HG03097 (cell line): ENCODE results near the gene COBL.

Source experiments
- ATAC-seq: cut with Tn5 transposase; IDR thresholded peaks from one replicate; pipeline ENCODE4 v1.9.1; 2021; ENCODE audit not compliant: unreplicated experiment, low FRiP score

COBL gene

DNA sequence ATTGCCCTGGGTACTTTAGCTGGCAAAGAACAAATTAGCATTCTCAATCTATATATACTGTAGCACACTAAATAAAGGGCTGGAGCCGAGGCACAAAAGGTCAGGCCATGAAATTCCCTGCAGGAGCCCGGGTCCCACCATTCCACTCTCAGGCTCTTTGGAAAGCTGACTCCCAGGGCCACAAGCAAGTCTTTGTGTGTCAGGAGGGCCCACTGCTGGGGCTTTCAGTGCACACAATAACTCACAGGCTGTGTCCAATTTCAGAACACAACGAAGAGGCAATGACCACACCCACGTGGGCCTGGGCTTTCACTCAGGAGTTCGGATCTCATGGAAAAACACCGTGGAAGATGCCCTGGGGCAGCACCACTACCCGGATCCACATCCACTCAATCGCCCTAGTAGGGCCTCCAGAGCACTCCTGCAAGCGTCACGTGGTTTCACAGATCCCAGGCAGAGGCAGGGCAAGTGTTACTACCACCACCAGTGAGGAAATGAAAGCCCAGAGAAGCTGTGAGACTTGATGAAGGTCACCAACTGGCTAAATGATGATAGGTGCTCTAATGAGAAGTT is 60.3 kb downstream of the COBL start:
- ATAC-seq, result no peak

DNA sequence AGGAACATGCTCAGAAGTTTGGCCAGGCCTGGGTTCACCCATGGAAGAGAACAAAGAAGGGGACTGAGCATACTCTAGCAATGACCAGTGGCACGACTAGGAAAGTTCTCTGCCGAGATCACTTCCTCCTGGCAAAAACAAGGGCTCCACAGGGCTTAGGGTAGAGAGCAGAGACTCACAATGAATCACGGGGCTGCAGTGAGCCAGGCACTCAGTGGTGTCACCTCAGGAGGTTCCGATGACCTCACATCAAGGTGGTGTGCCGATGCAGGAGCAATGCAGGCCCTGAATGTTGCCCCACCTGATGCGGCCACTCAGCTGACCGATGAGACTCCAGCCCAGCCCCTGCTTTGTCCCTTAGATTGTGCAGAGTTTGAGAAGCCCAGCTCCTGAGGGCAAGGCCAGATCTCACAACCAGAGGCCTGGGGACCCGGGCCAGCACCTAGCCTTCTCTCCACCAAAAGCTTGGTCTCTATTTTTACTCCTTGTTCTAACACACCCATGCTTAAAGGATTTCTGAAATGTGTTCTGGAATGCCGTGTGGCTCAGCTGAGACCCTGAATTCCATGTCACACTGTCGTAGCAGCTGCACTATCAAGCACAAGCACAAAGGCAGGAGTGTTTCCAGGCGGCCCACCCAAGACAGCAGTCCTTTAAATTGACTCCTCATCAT is 60.9 kb downstream of the COBL start:
- ATAC-seq, result no peak

DNA sequence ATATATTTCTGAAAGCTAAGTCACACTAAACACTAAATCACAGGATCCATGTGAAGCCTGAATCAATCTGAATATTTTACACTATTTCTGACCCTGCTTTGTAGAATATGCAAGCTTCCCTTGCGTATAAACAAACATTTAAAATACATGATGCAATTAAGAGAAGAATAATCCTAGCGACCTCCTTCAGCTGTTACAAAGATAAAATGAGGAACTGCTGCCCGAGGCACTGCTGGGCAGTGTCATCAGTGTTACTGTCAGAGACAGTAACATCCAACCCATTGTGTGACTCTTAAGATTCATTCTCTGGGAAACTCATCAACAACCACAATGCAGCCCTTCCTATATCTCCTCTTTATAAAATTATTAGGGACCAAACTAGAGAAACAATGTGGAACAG is 61.6 kb downstream of the COBL start:
- ATAC-seq, result no peak

DNA sequence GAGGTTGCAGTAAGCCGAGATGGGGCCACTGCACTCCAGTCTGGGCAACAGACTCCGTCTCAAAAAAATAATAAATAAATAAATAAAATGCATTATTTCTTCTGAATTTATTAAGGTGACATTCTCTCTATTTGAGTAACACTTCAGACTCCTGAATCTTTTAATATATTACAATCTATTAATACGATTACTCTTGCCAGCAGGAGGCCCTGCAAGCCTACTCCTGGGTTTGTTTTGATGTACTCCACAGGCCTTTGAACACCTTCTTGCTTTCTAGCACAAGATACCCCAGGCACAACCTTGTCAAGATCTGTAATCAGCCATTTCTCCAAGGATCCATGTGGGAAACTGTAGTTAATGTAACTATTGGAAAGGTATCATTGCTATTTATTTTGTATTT is 63.5 kb downstream of the COBL start:
- no peak for ATAC-seq

DNA sequence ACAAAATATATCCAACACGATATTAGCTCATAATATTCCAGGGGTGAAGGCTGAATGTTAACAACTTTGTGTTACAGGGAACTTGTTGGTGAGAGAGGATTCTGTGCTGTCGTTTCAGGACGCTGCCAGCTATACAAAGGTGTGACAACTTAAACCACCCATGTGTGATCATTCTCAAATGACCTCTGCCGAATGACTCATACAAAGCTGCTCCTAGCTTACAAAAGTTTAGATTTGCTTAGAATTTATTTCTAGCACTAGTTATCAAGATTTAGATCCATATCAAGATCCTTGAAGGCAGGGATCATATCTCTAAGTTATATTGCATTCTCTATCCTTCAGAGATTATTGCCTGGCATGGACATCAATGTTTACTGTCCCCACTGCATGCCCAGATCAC is 65.3 kb downstream of the COBL start:
- no peak for ATAC-seq

DNA sequence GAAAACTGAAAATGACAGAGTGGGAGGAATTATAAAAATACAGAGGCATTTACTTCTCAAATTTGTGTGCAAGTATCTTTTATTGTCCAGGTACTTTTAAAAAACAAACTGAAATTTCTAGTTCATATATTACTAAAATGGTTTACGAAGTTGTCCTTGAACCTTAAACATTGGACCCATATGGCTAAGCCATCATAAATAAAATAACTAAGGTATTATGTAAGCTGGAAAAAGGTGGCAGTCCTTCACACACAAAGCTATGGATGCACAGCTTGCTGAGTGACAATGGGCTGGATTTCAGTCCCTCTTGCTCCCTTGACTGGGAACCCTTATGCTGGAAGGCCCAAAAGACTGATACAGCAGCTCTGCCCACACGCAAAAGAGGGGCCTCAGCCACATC is 66.1 kb downstream of the COBL start:
- no peak for ATAC-seq

DNA sequence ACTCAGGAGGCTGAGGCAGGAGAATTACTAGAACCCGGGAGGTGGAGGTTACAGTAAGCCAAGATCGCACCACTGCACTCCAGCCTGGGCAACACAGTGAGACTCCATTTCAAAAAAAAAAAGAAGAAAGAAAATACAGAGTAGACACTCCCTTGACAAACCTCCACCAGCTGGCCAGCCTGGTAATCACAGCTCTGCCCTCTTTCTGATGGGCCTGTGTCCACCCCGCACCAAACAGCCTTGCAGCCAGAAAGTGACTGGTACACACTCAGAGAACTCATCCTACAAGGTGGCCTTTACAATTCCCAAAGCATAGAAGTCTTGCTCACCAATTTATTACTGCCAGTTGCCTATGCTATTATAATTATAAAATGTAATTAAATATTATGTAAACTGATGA is 66.6 kb downstream of the COBL start:
- no peak for ATAC-seq

DNA sequence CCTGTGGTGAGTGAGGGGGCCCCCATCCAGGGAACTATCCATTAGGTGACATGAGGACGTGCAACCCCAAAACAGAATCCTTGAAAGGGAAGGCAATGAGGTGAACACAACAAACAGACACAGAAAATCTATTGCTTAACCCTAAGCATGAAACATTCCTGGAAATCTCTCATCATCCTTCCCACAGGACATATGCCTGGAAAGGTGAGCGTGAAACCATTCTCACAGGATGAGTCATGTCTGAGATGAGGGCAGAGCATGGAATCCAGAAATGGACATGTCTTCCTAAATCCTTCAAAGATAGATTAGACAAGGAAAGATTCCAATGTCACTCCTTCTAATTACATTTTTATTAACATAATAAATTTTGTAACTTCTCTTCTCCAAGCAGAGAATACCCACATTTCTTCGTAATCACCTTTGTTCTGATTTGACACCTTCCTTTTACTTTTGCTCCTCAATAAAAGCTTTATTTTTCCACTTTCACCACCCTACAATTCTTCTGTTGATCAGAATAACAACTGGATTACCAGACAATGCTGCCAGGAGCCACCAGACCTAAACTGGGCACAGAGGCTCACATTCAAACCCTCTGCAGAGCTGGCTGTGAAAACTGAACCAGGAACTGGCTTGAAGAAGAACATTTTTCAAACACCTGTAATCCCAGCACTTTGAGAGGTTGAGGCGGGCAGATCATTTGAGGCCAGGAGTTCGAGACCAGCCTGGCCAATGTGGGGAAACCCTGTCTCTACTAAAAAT is 67.2 kb downstream of the COBL start:
- ATAC-seq, result no peak

DNA sequence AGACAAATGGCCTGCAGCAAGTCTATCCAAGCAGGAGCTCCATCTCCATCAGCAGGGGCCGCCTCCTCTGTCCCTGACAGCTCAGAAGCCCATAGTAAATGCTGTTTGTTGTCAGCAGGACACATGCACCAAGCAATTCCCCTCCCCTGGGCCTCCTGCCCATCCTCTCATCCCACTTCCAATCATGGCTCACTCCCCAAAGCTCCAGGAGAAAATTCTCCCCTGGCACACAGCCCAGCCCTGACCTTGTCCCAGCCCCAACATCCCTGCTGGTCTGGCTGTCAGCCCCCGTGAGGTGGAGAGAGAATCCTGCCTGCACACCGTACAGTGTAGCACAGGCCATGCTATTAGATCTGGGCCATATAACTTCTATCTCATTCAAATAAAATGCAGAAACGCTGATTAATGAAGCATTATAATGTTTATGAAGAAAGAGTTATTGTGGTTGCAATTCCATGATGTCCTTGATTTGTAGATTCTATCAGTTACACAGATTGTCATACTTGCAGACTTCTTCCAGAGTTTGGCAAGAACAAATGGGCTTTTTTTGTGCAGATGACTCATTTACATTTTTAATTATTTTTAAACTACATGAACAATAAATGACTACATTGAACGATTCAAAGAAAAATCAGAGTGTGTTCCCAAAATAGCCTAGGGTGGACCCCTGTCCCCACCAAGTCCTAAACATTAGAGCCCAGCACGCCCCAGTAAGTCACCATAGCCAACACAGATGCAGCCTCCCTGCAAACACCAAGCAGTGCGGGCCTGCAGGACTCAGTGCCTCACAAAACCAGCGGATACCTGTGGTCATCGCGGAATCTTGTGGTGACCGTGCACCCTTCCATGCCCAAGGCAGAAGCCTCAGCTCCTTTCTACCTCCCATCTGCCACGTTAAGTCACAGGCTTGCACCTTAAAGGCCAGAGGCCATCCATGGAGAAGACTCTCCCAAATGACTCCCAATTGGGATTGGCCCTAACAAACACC is 70.1 kb downstream of the COBL start:
- no peak for ATAC-seq

DNA sequence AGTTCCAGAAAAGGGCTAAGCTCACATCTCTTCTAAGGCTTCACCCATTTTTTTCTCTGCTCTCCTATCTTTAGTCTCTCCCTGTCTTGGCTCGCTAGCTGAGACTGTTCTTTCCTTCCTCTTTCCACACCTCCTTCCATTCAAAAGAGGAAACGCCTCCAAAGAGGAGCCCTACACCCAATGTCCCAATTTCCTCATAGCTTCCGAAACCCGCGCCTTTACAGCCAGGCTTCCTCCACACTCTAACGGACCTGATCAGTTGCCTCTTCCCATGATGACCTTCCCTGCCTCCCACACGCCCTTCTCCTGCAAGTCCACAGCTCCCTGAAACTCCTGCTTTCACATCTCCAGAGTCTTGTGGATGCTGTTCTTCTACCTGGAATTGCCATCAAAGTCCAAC is 71.7 kb downstream of the COBL start:
- ATAC-seq, result no peak

DNA sequence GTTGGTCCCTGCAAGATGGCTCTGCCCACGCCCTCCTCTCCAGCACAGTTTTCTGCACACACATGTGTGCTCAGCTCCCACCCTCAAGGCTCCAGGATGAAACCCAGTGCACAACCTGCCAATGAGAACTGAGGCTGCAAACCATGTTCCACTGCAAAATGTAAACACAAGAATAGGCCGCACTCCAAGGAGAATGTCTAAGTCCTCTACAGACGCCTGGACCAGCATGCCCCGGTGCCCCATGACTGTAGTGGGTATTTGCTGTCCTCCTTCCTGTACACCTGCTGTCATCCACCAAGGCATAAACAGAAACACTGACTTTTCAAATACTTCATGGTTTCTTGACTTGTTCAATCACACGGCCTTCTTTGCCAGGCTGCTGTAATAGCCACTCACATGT is 72.6 kb downstream of the COBL start:
- no peak for ATAC-seq

DNA sequence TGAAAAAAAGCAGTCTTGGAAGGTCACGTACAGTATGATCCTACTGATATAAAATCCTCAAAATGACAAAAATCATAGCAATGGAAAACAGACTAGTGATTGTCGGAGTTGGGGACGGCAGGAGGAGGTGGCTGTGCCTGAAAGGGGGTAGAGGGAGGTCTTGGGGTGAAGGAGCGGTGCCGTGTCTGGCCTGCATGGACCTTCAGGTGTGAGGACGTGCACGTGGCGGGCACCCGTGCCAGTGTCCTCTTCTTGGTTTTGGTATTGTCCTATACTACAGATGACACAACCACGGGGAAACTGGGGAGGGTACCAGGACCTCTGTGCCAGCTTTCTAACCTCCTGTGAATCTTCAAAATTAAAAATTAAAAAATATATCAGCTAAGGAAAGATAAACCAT is 73.0 kb downstream of the COBL start:
- no peak for ATAC-seq

DNA sequence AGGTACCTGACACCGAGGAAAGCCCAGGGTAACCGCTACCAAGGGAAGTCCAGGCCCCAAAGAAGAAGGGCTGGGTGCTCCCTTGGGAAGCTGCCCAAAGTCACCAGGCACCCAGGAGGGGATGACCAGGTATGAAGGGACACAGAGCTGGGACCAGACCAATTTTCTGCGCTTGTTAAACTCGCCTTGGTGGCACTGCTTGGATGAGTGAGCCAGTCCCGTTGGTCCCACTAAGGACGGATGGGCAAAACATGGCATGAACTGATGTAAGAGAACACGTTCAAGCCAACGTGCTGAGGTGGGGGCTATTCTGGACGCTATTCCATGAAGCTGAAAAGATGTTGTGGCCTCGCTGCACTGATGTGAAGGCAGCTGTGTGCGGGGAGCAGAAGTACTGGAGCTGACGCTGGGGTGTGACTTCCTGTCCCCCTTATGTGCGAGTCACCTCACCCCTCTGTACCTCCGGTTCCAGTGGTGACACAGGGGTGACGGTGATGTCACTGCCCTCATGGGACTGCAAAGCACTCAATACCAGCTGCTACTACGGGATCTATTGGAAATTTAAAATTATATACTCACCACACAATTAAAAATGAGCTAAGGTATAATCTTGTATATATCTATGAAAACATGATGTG is 73.6 kb downstream of the COBL start:
- ATAC-seq, result no peak

DNA sequence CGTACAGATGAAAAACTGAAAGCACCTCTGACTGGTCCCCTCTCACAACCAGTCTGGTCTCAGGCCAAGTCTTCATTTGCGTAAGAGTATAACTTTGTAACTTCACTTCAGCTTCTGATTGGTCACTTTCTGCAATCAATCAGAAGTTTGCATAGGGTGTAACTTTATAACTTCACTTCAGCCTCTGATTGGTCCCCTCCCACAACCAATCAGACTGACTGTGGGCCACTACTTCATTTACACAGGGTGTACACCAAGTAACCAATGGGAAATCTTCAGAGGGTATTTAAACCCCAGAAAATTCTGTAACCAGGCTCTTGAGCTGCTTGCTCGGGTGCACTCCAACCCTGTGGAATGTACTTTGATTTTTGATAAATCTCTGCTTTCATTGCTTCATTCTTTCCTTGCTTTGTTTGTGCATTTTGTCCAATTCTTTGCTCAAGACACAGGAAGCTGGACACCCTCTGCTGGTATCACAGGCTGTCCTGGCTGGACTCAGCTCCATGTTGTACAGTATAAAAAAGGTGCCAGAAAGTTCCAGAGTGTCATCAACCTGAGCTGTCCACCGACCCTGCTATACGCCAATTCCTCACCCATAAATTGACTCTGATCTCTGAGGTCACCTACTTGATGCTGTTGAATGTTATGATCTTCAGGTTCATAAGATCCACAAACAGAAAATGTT is 74.5 kb downstream of the COBL start:
- ATAC-seq, result no peak

DNA sequence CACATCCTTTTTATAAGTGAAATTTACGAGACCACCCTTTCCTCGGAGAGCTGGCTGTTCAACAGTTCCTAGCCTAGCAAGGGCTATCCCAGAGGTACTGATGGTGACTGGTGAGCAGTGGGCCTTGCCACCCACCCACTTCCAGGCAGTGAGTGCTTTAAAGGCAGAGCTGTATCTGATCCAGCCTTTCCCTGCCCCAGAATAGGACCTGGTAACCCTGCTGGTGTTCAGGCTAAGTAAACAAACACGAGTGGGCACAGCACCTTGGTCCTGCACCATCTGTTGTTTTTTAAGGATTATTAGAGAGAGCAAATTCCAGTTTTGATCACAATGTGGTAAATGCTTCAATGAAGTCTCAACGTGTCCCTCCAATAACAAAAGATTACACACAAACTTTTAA is 75.7 kb downstream of the COBL start:
- no peak for ATAC-seq

DNA sequence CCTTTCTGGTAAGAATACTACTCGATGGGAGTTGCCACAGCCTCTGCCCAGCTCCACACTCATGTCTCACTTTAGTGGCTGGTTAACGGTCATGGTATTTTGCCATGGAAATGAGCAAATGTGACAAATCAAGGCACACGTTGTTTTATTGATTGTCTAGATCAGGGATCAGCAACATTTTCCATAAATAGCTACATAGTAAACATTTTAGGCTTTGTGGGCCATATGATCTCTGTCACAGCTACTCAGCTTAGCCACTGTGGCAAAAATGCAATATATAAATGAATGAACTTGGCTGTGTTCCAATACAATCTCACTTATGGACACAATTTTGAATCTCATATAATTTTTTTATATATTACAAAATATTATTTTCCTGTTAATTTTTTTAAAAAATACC is 76.9 kb downstream of the COBL start:
- no peak for ATAC-seq

DNA sequence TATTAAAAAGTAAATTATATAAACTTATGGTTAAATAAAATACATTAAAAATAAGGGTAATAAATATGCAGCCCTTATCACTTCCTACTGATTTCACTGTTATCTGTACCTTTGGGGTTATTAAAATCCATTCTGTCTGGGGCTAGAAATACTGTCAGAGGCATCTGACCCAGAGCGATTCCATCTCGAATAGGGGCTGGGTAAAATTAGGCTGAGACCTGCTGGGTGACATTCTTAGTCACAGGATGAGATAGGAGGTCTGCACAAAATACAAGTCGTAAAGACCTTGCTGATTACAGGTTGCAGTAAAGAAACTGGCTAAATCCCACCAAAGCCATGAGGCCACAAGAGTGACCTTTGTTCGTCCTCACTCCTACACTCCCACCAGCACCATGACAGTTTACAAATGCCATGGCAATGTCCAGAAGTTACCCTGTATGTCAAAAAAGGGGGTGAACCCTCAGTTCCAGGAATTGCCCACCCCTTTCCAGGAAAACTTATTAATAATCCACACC is 77.6 kb downstream of the COBL start:
- no peak for ATAC-seq

DNA sequence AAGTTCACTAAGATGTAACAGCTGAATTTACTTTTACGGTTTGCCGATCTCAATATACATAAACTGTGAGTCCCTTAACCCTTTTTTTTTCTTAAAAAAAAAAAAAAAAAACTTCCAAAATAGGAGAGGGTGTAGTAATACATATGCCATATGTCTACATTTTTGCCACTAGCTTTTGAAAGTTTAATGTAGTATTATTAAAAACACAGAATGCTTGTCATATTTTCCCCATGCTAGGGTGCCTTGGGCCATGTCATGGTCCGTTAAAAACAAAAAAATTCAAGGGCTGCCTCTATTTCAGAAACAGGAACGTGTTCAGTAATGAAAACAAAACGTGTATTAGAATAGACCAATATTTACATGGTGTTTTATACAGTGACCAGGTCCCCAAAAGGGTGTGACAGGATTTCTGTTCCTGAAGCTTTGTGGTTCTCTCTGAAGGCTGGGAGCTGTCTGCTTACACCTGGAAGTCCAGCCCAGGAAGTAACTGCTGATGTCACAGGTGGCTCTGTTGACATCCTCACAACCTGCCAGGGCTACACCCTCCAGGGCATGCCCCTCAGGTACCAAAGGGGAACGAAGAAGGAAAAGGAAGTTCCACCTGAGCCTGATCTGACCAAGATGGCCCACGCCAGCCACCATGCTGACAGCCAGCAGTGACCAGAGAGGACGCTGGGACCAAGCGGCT is 79.0 kb downstream of the COBL start:
- ATAC-seq, result no peak

DNA sequence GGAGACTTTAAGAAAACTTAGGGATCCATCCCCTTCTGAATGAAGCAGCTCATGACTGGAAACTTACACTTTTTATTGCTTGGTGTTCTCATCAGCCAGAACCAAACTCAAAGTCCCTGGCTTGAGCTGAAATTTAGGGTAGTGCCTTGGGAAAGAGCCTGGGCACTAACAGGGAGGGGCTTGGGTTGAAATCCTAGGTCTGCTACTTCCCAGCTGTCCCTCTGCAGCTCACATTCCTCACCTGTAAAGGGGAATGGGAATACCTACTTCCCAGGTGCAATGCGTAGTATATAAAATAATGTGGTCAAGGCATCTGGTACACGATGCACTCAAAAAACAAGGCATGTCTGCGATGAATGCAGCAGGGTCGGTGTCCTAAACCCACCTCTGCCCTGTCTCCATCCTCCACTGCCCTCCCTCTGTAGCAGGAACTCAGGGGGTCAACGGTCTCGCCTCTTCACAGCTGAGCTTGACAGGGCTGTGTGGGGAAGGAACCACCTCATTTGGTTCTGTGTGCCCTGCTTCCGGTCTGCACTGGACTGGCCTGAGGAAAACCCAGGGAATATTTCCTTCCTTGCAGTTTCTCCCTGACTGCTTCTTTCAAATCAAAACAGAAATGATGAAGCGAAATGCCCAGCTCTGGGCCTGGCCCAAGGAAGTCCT is 80.0 kb downstream of the COBL start:
- no peak for ATAC-seq
